Kidney capillary endothelial cell (primary cell): Measurements from ENCODE around the gene FAM53B.

Experiments
- DNase-seq: peaks from one replicate; pipeline ENCODE4 v3.0.0-alpha.2; 2018; ENCODE audit warnings: low spot score

FAM53B gene

DNA sequence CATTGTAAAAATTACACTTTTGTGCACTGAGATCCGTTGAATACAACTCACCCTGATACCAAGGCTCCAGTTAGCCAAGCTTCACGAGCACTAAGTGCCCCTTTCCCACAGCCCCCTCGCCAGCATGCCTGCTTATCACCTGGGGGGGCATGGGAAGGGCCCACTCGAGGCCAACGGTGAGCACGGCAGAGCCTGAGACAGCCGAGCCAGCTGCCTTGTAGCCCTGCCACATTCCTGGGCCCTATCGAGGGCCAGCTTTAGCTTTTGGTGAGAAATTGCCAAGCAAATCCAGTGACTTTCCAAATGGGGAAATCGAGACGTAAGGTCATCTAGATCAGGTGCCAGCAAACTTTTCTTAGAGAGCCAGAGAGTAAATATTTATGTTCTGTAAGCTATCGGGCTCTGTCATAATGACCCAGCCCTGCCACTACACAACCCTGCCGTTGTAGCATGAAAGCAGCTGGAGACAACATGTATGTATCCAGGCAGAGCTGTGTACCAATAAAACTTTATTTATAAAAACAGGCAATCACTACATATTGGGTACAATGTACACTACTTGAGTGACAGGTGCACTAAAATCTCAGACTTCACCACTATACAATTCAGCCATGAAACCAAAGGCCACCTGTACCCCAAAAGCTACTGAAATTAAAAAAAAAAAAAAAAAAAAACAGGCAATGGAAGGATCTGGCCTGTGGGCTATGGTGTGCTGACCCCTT is 83.6 kb downstream of the FAM53B start:
- no peak for DNase-seq

- DNase-seq = no peak
Observed at GRCh38 chr10:124659380-124659779, 84.8 kb downstream of the FAM53B start.

DNA sequence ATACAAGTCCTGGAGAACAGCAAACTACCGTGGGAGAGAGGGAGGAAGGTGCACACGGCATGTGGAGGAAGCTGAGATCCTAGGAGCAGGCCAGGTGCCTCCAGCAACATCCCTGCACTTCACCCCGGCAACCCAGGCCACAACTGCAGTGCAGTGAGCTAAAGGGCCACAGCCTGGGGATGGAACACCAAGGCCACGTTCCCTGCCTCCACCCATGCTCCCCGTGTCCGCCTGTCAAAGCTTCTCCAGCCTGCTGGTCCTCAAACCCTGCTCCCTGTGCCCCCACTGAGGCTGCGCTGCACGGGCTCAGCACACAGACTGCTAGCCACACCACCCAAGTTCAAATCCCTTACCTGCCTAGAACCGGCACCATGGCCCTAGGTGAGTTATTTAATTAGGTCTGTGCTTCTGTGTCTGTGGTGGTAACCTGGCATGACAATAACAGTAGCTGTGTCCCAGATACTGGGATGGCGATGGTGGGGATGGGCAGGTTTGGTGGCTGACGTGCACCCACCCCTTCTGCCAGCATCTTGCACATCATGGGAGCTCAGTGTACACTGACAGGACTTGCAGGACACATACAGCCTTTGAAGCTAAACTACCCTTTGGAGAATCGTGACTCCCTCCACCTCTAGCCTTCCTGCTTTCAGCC is 85.5 kb downstream of the FAM53B start:
- no peak for DNase-seq

DNA sequence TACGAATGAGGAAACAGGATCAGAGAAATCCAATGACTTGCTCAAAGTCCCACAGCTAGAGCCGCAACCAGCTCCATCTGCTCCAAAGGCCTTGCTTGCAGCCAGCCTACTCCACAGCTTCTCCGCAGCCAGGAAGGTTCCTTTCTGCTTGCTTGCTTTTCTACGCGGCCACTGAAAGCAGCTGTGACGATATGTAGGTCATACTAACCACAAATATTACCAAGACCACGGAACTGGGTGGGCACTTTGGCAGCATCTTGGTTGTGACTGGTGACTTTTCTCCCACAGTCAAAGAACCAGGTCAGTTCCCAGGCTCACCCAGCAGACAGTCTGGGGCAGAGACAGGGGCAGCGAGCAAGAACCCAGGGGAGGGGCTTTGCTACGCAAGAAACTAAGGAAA is 86.4 kb downstream of the FAM53B start:
- DNase-seq = no peak

- no peak for DNase-seq
Observed at GRCh38 chr10:124656541-124656940, 87.6 kb downstream of the FAM53B start.

- DNase-seq = no peak
Observed at GRCh38 chr10:124656113-124656490, 88.1 kb downstream of the FAM53B start.

DNA sequence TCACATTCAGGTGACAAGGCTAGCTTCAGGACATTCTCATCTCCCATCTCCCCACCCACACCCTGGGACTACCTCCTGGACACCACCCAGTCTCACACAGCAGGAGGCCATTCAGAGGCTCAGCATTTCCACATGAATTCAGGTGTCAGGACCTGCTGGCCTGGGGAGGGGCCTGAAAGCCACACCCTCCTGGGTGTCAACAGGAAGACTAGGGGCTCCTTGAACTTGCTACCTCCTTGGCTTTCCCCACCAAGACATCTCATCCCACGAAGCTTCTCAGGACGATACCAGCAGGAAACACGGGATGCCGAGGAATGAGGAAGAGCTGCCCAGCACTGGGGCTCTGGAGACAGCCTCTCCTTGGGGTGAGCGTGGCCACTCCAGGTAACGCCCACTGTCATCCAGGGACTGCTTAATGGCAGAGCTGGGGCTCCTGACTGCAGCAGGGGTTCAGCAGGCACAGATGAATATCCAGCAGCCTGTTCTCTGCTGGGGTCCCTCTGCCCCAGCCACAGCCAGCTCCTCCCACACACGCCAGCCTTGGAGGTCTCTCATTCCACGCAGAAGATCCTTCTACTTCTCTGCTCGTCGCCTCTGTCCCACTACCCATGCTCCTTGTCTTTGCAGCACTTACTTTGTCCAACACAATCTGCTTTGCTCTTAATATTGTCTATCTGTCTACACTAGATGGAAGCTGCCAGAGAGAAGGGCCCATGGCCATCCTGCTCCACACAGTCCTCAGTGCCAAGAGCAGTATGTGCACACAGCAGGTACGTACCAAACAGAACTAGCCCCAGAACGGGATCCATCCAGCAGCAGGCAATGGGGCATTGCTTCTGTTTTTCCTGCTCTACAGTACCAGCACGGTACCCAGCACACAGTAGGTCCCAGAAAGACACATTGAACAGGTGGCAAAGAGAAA is 88.7 kb downstream of the FAM53B start:
- DNase-seq = no peak

DNA sequence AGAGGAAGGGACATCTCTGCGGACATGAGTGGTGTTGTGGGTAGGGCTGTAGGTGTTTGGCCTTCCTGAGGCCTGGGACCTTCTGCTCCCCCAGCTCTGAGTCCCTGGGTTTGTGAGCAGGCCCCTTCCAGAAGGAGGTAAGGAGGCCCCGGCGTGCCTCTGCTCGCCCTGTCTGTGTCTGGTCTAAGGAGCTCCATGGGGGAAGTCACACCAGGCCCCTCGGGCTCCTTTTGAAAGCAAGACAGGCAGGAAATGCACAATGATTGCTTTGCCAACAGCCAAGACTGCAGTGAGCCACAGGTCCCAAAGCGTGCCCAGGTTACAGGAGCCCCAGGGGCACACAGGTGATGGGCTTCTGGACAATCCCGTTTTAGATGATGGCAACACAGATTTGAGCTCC is 89.5 kb downstream of the FAM53B start:
- no peak for DNase-seq

GRCh38 chr10:124653811-124654651 is 90.1 kb downstream of the FAM53B start:
- no peak for DNase-seq

- no peak for DNase-seq
Observed at GRCh38 chr10:124653311-124653710, 90.9 kb downstream of the FAM53B start.

GRCh38 chr10:124652701-124653100 is 91.5 kb downstream of the FAM53B start:
- no peak for DNase-seq

DNA sequence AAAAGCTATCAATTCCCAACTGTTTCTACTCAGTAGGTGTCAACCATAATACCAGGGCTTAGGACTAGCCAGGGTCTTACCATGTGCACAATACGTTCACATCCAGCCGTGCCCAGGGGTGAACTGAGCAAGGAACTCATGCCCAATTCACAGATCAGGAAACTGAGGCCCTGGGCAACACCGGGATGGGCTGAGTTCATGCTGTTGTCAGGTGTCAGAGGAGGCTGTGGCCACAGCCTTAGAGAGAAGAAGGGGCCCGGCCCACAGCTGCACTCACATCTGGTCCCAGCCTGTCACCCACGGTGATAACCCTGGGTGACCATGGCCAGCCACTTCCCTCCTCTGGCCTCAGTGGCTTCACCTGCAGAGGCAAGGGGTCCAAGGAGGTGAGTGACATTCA is 92.0 kb downstream of the FAM53B start:
- no peak for DNase-seq

- no peak for DNase-seq
Observed at GRCh38 chr10:124651402-124651891, 92.7 kb downstream of the FAM53B start.

DNA sequence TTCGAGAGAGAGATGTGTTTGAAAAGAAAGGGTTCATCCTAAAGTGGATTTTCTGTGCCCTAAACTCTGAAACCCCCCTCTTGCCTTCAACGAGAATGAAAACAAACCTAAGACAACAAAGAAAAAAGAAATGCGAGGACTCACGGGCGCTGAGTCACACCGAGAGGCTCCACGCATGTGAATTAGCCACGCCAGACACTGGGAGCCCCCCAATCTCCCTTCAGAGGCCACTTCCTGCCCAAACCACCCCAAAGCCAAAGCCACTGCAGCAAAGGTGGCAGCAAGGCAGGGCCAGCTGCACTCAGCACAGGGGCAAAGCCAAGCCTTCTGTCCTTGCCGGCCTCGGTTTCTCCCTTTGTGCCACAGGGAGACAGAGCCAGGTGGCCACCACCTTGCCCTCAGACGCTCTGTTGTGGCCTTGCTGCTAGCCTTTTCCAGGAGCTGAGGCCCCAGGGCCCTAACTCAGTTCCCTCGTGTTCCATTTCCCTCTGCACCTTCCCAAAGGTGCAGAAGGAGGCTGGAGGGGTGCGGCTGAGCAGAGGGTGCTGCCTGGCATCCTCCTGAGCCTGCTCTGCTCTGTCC is 93.3 kb downstream of the FAM53B start:
- no peak for DNase-seq

GRCh38 chr10:124650263-124650662 is 93.9 kb downstream of the FAM53B start:
- no peak for DNase-seq

GRCh38 chr10:124649214-124649613 is 95.0 kb downstream of the FAM53B start:
- no peak for DNase-seq

- peak; percentile 92 for DNase-seq
Observed at GRCh38 chr10:124648738-124649137, 95.4 kb downstream of the FAM53B start.

GRCh38 chr10:124648131-124648475 is 96.1 kb downstream of the FAM53B start:
- no peak for DNase-seq

- DNase-seq = peak; percentile 82
Observed at GRCh38 chr10:124647421-124648130, 96.6 kb downstream of the FAM53B start.

- peak; percentile 98 for DNase-seq
Observed at GRCh38 chr10:124646483-124647352, 97.5 kb downstream of the FAM53B start.
